Measurements from ENCODE around the gene MAGOHB.

DNA sequence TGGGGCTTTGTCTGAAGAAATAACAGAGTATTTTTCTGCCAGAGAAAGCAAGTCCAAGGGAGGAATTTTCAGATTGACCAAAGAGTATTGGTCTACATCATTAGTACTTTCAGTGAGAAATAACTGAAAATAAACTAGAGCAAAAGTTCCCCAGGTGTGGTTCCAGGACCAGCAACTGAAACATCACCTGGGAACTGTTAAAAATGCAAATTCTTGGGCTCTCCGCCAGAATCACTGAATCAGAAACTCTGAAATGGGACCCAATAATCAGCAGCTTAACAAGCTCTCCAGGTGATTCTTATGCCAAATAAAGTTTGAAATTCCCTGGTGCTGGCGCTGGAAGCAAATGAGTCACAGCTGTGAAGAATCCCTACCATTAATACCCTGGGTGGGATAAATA is 55.6 kb downstream of the MAGOHB start:
- TF ChIP-seq, protein P1, sequence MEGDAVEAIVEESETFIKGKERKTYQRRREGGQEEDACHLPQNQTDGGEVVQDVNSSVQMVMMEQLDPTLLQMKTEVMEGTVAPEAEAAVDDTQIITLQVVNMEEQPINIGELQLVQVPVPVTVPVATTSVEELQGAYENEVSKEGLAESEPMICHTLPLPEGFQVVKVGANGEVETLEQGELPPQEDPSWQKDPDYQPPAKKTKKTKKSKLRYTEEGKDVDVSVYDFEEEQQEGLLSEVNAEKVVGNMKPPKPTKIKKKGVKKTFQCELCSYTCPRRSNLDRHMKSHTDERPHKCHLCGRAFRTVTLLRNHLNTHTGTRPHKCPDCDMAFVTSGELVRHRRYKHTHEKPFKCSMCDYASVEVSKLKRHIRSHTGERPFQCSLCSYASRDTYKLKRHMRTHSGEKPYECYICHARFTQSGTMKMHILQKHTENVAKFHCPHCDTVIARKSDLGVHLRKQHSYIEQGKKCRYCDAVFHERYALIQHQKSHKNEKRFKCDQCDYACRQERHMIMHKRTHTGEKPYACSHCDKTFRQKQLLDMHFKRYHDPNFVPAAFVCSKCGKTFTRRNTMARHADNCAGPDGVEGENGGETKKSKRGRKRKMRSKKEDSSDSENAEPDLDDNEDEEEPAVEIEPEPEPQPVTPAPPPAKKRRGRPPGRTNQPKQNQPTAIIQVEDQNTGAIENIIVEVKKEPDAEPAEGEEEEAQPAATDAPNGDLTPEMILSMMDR (conservative IDR thresholded peaks at IDR 0.05; ENCODE audit: low read depth, low read length) = no peak
- TF ChIP-seq MXI1 (IDR thresholded peaks at IDR 0.05; ENCODE audit: borderline replicate concordance, low read depth, low read length) = no peak
- no peak for TF ChIP-seq RCOR1 (IDR thresholded peaks at IDR 0.05; ENCODE audit: insufficient replicate concordance, low read length)
- TF ChIP-seq POLR2A (IDR thresholded peaks at IDR 0.05; ENCODE audit: low read depth, low read length) = no peak
- TF ChIP-seq, protein P2, sequence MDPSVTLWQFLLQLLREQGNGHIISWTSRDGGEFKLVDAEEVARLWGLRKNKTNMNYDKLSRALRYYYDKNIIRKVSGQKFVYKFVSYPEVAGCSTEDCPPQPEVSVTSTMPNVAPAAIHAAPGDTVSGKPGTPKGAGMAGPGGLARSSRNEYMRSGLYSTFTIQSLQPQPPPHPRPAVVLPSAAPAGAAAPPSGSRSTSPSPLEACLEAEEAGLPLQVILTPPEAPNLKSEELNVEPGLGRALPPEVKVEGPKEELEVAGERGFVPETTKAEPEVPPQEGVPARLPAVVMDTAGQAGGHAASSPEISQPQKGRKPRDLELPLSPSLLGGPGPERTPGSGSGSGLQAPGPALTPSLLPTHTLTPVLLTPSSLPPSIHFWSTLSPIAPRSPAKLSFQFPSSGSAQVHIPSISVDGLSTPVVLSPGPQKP (IDR thresholded peaks at IDR 0.05; ENCODE audit: borderline replicate concordance, low read depth, low read length) = no peak
- TF ChIP-seq, protein P3, sequence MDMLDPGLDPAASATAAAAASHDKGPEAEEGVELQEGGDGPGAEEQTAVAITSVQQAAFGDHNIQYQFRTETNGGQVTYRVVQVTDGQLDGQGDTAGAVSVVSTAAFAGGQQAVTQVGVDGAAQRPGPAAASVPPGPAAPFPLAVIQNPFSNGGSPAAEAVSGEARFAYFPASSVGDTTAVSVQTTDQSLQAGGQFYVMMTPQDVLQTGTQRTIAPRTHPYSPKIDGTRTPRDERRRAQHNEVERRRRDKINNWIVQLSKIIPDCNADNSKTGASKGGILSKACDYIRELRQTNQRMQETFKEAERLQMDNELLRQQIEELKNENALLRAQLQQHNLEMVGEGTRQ (IDR thresholded peaks at IDR 0.05; ENCODE audit: low read depth, low read length) = no peak
- no peak for TF ChIP-seq MAFK (IDR thresholded peaks at IDR 0.05; ENCODE audit: low read depth, low read length)
- no peak for TF ChIP-seq BHLHE40 (IDR thresholded peaks at IDR 0.05; ENCODE audit: low read depth, low read length)
- no peak for TF ChIP-seq RFX5 (IDR thresholded peaks at IDR 0.05; ENCODE audit: low read depth, low read length)
- TF ChIP-seq RAD21 (IDR thresholded peaks at IDR 0.05; ENCODE audit: low read length) = no peak
- no peak for TF ChIP-seq FOS (IDR thresholded peaks at IDR 0.05; ENCODE audit: low read depth, low read length)
